Right atrium auricular region (tissue), 2 donors: ENCODE measurements around the gene MAGIX. TPM values are rescaled to one million over a fixed set of nuclear protein-coding genes. Genes with fewer than 3 reads are reported as not detected.

Experiments
- DNase-seq: peaks from one replicate; pipeline ENCODE4 v3.0.0-alpha.2; 2019; ENCODE audit warnings: low spot score
- H3K27ac ChIP-seq, 2 donors: fragments of 200-600 bp; sonication (generic); 1 replicate in 1 of 2; 2 replicates in 1 of 2; pipeline ENCODE4 v1.5.1; 2016 to 2019
- H3K27me3 ChIP-seq, 2 donors: fragments of 200-600 bp; sonication (generic); one replicate each; pipeline versions ENCODE4 v1.5.1 to v1.6.0; 2017 to 2019
- H3K36me3 ChIP-seq: fragments of 200-600 bp; sonication (generic); one replicate; pipeline ENCODE4 v1.5.1; 2016
- H3K4me1 ChIP-seq, 2 donors: fragments of 200-600 bp; sonication (generic); one replicate each; pipeline versions ENCODE4 v1.5.1 to v1.6.0; 2017 to 2019
- H3K4me3 ChIP-seq, 2 donors: fragments of 200-600 bp; sonication (generic); 1 replicate in 1 of 2; 2 replicates in 1 of 2; pipeline ENCODE4 v1.5.1; 2017 to 2019; ENCODE audit warnings: mild to moderate bottlenecking in 1 of 2, moderate library complexity in 1 of 2
- H3K9me3 ChIP-seq, 2 donors: fragments of 200-600 bp; sonication (generic); one replicate each; pipeline ENCODE4 v1.5.1; 2019
- total RNA-seq, 2 donors: library from RNA; depleted of rRNA; stranded (reverse); fragments of >200 nt; gene quantifications; one replicate each; pipeline ENCODE4 v1.1.0, GENCODE V29; 2016
- TF ChIP-seq, protein P1 (sequence below), 2 donors: fragments of 200-600 bp; sonication (generic); IDR thresholded peaks; one replicate each; pipeline ENCODE4 v1.5.1; 2019; ENCODE audit warnings: antibody characterized with exemption in 2 of 2

MAGIX gene
- total RNA-seq, 2 donors from 2014 or later, result 18.9 to 23.4 TPM

- Histone ChIP-seq H3K4me3 (peak overlapping the region; percentile 31 to 54), H3K27me3 (no peaks in the 10 kb centered on the region), H3K36me3 (no peaks in the 10 kb centered on the region), H3K9me3 (no peaks in the 10 kb centered on the region), H3K27ac (peak overlapping the region; percentile 77 to 81), H3K4me1 (peaks cover 0 to 11% of the 10 kb centered on the region in 2 donors)
- DNase-seq, result peak; percentile 94
- TF ChIP-seq, protein P1, sequence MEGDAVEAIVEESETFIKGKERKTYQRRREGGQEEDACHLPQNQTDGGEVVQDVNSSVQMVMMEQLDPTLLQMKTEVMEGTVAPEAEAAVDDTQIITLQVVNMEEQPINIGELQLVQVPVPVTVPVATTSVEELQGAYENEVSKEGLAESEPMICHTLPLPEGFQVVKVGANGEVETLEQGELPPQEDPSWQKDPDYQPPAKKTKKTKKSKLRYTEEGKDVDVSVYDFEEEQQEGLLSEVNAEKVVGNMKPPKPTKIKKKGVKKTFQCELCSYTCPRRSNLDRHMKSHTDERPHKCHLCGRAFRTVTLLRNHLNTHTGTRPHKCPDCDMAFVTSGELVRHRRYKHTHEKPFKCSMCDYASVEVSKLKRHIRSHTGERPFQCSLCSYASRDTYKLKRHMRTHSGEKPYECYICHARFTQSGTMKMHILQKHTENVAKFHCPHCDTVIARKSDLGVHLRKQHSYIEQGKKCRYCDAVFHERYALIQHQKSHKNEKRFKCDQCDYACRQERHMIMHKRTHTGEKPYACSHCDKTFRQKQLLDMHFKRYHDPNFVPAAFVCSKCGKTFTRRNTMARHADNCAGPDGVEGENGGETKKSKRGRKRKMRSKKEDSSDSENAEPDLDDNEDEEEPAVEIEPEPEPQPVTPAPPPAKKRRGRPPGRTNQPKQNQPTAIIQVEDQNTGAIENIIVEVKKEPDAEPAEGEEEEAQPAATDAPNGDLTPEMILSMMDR (IDR thresholded peaks at IDR 0.05), result no peak
These were observed 22.0 kb downstream of the MAGIX start for GRCh38 chrX:49184294-49185281.

- Histone ChIP-seq H3K4me1 (peaks cover 0 to 11% of the 10 kb centered on the region in 2 donors), H3K27ac (peak within 1 kb of the TSS; percentile 77 to 81), H3K4me3 (peak within 1 kb of the TSS; percentile 40 to 54), H3K36me3 (no peaks in the 10 kb centered on the region), H3K27me3 (no peaks in the 10 kb centered on the region), H3K9me3 (no peaks in the 10 kb centered on the region)
- TF ChIP-seq, protein P1 (IDR thresholded peaks at IDR 0.05), result peak; percentile 34 to 63
- peak; percentile 83 for DNase-seq
These were observed 23.8 kb downstream of the MAGIX start, which contains the start of gene PRICKLE3 for GRCh38 chrX:49186125-49187027. Gene PRICKLE3 (minus strand): TSS chrX:49186373. CDS start chrX:49186297, 76 bp downstream.

- no peaks in the 10 kb centered on the region for H3K36me3 ChIP-seq
- no peak overlapping the region for H3K4me3 ChIP-seq
- no peaks in the 10 kb centered on the region for H3K27me3 ChIP-seq
- H3K9me3 ChIP-seq, result no peaks in the 10 kb centered on the region
- peaks cover 0 to 11% of the 10 kb centered on the region in 2 donors for H3K4me1 ChIP-seq
- DNase-seq, result no peak
- TF ChIP-seq, protein P1 (IDR thresholded peaks at IDR 0.05), result no peak
- H3K27ac ChIP-seq, result peak overlapping the region; percentile 31 to 77
These were observed 24.5 kb downstream of the MAGIX start for GRCh38 chrX:49187028-49187394.

- no peak for DNase-seq
- peaks cover 0 to 11% of the 10 kb centered on the region in 2 donors for H3K4me1 ChIP-seq
- H3K4me3 ChIP-seq, result no peak overlapping the region
- no peaks in the 10 kb centered on the region for H3K36me3 ChIP-seq
- H3K27me3 ChIP-seq, result no peaks in the 10 kb centered on the region
- H3K9me3 ChIP-seq, result no peaks in the 10 kb centered on the region
- peak overlapping the region; percentile 31 to 77 for H3K27ac ChIP-seq
- TF ChIP-seq, protein P1 (IDR thresholded peaks at IDR 0.05), result no peak
These were observed 25.0 kb downstream of the MAGIX start for GRCh38 chrX:49187526-49187925.

- no peaks in the 10 kb centered on the region for H3K9me3 ChIP-seq
- H3K4me1 ChIP-seq, result peaks cover 0 to 11% of the 10 kb centered on the region in 2 donors
- DNase-seq, result no peak
- no peak overlapping the region for H3K4me3 ChIP-seq
- no peaks in the 10 kb centered on the region for H3K36me3 ChIP-seq
- no peak overlapping the region for H3K27ac ChIP-seq
- H3K27me3 ChIP-seq, result no peaks in the 10 kb centered on the region
- TF ChIP-seq, protein P1 (IDR thresholded peaks at IDR 0.05), result no peak
These were observed 26.0 kb downstream of the MAGIX start for GRCh38 chrX:49188468-49189076.
